H1 (cell line): ENCODE data around the gene SCAPER.

Experiments
- CEBPB ChIP-seq: IDR thresholded peaks from 2 replicates; pipeline ENCODE4 v1.6.1; 2012; ENCODE audit warnings: low read depth, low read length
- CREB1 ChIP-seq: IDR thresholded peaks from 2 replicates; pipeline ENCODE4 v1.6.1; 2012; ENCODE audit warnings: inconsistent platforms
- EP300 ChIP-seq, 2 experiments: IDR thresholded peaks; 1 replicate in 1 of 2; 2 replicates in 1 of 2; pipeline ENCODE4 v1.6.1; 2011 to 2012; ENCODE audit warnings: low read depth in 2 of 2, low read length in 2 of 2, mild to moderate bottlenecking in 2 of 2, borderline replicate concordance in 1 of 2, inconsistent platforms in 1 of 2, moderate library complexity in 1 of 2
- GABPA ChIP-seq: IDR thresholded peaks from 2 replicates; pipeline ENCODE4 v1.6.1; 2011; ENCODE audit warnings: mild to moderate bottlenecking, low read length, moderate library complexity, borderline replicate concordance; ENCODE audit not compliant: insufficient read depth
- KDM1A ChIP-seq: fragments of 200-600, 300-600 bp; sonication (generic); IDR thresholded peaks from 2 replicates; pipeline ENCODE4 v1.7.1; 2016; ENCODE audit warnings: mild to moderate bottlenecking, low read length, borderline replicate concordance
- PHF8 ChIP-seq: fragments of 200-600 bp; sonication (generic); conservative IDR thresholded peaks from 2 replicates; pipeline ENCODE4 v1.7.1; 2012; ENCODE audit warnings: low read depth, mild to moderate bottlenecking, inconsistent platforms, low read length, moderate library complexity
- POLR2A ChIP-seq, 2 experiments: IDR thresholded peaks; 1 replicate in 1 of 2; 2 replicates in 1 of 2; pipeline ENCODE4 v1.6.1; 2011; ENCODE audit warnings: low read depth in 2 of 2, low read length in 2 of 2, mild to moderate bottlenecking in 2 of 2; ENCODE audit errors: control extremely low read depth in 1 of 2
- POLR2AphosphoS5 ChIP-seq: IDR thresholded peaks from 2 replicates; pipeline ENCODE4 v1.6.1; 2011; ENCODE audit warnings: low read depth, low read length
- TBP ChIP-seq: IDR thresholded peaks from 2 replicates; pipeline ENCODE4 v1.6.1; 2011; ENCODE audit warnings: low read depth, low read length, improper control_type of control experiment
- TEAD4 ChIP-seq: IDR thresholded peaks from 2 replicates; pipeline ENCODE4 v1.6.1; 2012; ENCODE audit warnings: low read depth, low read length, inconsistent platforms, mixed read lengths
- USF2 ChIP-seq: IDR thresholded peaks from 2 replicates; pipeline ENCODE4 v1.6.1; 2011; ENCODE audit warnings: low read length, improper control_type of control experiment
- TF ChIP-seq, protein P1 (sequence below): IDR thresholded peaks from 2 replicates; pipeline ENCODE4 v1.6.1; 2012; ENCODE audit warnings: inconsistent platforms
- TF ChIP-seq, protein P2 (sequence below), 3 experiments: IDR thresholded peaks; 1 replicate in 2 of 3; 2 replicates in 1 of 3; pipeline versions ENCODE4 v1.5.1 to v1.6.1; 2011; ENCODE audit warnings: low read length in 3 of 3, mild to moderate bottlenecking in 3 of 3, inconsistent platforms in 2 of 3, low read depth in 1 of 3, moderate library complexity in 1 of 3; ENCODE audit not compliant: insufficient read depth in 1 of 3; ENCODE audit errors: control extremely low read depth in 1 of 3

DNA sequence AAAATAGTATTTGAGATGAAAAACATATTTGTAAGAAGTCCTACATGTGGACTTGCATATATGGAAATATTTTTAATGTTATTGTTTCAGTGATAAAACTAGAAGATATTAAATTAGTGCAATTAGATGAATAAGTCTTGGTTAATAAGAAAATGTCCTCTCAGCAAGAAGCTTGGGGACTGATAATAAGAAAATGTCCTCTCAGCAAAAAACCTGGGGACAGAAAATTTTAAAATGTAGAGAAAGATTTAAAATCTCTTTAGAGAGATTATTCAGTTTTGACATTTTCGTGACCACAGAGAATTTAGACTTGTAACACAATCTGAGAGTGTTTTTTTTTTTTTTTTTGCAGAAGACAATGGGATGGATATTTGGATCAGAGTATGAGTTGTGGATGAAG lies 412.6 kb downstream of the SCAPER start:
- no peak for TF ChIP-seq USF2
- no peak for TF ChIP-seq CREB1
- TF ChIP-seq, protein P1, sequence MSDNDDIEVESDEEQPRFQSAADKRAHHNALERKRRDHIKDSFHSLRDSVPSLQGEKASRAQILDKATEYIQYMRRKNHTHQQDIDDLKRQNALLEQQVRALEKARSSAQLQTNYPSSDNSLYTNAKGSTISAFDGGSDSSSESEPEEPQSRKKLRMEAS, result no peak
- TF ChIP-seq, protein P2, sequence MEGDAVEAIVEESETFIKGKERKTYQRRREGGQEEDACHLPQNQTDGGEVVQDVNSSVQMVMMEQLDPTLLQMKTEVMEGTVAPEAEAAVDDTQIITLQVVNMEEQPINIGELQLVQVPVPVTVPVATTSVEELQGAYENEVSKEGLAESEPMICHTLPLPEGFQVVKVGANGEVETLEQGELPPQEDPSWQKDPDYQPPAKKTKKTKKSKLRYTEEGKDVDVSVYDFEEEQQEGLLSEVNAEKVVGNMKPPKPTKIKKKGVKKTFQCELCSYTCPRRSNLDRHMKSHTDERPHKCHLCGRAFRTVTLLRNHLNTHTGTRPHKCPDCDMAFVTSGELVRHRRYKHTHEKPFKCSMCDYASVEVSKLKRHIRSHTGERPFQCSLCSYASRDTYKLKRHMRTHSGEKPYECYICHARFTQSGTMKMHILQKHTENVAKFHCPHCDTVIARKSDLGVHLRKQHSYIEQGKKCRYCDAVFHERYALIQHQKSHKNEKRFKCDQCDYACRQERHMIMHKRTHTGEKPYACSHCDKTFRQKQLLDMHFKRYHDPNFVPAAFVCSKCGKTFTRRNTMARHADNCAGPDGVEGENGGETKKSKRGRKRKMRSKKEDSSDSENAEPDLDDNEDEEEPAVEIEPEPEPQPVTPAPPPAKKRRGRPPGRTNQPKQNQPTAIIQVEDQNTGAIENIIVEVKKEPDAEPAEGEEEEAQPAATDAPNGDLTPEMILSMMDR (IDR thresholded peaks at IDR 0.05; ENCODE audit: control extremely low read depth in 1 of 3, insufficient read depth in 1 of 3, low read depth in 1 of 3, low read length in 3 of 3), result no peak
- no peak for TF ChIP-seq EP300 (IDR thresholded peaks at IDR 0.05; ENCODE audit: borderline replicate concordance in 1 of 2, low read depth in 2 of 2, low read length in 2 of 2)
- TF ChIP-seq POLR2AphosphoS5, result no peak
- no peak for TF ChIP-seq PHF8
- no peak for TF ChIP-seq TBP
- TF ChIP-seq POLR2A (IDR thresholded peaks at IDR 0.05; ENCODE audit: control extremely low read depth in 1 of 2, low read depth in 2 of 2, low read length in 2 of 2), result no peak
- TF ChIP-seq CEBPB, result no peak
- TF ChIP-seq GABPA, result no peak
- no peak for TF ChIP-seq KDM1A
- TF ChIP-seq TEAD4, result no peak
